Stimulated activated CD4-positive, alpha-beta T cell treated with anti-CD3 and anti-CD28 coated beads, Interleukin-15, amount 100 ng/mL, for 24 hours (primary cell): ENCODE data around the gene PPP2R2D.
"Not testable (repeated sequence)": the region's sequence is repeated elsewhere in the genome, so short reads cannot be mapped to it uniquely, and the experiment has no call there.

Experiments
- DNase-seq: peaks from one replicate; pipeline ENCODE4 v3.0.0-alpha.2; 2020

PPP2R2D gene

DNA sequence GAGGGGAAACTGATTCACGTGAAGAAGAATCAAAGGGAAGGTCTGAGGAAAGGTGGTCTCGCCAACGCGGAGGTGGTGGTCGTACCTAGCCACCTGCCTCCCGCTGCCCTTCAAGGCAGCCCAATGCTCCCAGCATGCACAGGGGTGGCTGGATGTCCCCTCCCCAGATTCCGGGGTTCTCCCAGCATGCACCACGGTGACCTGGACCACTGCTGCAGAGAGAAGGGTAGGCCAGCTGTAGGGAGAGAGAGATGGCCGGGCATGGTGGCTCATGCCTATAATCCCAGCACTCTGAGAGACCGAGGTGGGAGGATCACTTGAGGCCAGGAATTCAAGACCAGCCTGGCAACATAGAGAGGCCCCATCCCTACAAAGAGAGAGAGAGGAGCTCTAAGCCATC lies 32.4 kb upstream of the PPP2R2D start:
- DNase-seq, result no peak

- no peak for DNase-seq
Measured at GRCh38 chr10:131869344-131869743, 31.5 kb upstream of the PPP2R2D start.

DNA sequence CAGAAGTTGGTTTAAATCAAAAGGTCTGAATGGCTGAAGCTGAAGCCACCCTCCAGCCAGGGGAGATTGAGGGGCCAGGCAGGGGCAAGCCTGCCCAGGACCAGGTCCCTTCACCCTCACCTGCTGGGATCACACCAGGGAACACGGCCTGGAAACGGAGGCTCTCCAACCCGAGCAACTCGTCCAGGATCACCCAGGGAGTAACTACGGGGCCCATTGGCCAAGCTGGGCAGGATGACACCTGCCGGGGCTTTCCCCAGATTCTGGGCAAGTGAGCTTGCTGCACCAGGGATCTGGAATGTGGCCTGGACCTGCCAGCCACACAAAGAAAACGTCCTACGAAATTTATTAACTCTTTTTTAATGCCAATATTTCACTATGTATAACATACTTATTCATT lies 30.4 kb upstream of the PPP2R2D start:
- DNase-seq, result no peak

- DNase-seq, result no peak
Measured at GRCh38 chr10:131870831-131871672, 29.8 kb upstream of the PPP2R2D start.

GRCh38 chr10:131871673-131872005 lies 29.2 kb upstream of the PPP2R2D start:
- no peak for DNase-seq

DNA sequence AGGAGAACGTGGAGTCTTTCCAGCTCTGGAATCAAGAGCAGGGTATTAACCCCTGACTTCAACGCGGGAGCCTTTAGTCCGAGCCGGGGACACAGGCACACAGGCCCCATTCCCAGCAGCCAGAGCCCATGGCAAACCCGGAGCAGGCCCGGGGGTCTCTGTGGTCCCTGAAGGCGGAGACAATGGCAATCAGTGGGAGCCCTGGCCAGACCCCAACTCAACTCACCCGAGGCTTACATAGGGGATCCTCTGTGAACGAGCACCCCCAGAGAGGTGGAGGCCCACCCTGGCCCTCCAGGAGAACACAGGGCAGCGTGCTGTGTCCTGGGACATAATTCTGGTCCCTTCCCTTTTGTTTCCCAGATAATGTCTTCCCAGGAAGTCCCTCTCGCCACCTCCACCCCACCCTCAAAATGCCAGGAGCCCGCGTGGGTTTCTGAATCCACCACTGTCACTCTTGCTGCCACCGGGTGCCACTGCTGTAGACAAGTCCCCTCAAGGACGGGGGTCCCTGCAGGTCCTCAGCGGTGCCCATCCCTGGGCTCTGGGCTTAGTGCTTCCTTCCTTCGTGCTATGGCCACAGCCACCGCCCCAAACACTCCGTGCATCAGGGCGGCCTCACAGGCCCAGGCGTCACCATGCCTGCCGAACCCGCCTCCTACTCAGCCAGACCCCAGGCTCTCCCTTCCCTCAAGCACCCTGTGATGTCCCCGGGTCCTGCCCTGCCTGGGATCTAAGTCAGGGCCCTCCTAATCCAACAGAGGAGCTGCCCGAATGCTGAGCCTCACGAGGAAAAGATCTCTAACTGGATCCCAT lies 28.6 kb upstream of the PPP2R2D start:
- DNase-seq, result no peak

DNA sequence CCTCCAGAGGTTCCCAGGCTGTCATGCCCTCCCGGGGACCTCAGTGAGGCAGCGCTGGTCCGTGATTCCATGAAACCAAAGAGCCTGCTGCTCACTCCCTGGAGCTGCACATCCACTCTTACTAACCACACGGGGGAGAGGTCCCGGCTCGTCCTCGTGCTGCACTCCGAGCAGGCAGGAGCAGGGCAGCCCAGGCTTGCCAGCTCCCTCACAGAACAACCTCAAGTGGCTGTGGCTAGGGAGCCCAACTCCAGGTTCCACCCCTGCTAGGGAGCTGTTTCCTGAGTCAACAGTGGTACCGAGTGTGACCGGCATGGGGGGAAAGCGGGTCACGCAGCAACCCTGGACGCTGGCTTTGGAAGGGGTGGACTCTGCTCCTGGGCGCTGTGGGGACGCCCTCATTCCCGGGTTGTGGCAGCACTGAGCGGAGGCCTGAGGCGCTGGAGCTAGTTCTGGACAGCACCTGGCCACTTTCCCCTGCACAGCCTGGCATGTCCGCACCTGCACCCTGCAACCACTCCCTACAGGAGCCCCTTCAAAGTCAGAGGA lies 27.9 kb upstream of the PPP2R2D start:
- no peak for DNase-seq

- DNase-seq, result peak; percentile 79
Measured at GRCh38 chr10:131874991-131875451, 25.8 kb upstream of the PPP2R2D start.

GRCh38 chr10:131875501-131875900 lies 25.3 kb upstream of the PPP2R2D start:
- no peak for DNase-seq

DNA sequence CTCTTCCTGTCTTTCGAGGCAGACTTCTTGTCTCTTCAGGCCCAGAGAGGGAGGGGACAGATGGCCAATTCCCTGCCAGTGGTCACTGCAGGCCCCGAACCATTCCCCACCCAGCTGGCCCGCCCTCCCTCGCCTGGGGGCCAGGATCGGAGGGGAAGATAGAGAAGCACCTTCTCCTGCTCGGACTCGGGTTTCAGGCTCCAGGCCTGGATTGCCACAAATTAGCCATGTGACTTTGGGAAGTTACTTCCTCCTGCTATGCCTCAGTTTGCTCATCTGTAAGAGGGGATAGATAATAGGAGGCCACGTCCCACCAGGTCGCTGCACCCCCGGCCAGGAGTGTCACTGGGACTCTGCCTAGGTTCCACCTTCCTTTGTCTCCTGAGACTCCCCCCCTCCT lies 24.8 kb upstream of the PPP2R2D start:
- DNase-seq, result no peak

DNA sequence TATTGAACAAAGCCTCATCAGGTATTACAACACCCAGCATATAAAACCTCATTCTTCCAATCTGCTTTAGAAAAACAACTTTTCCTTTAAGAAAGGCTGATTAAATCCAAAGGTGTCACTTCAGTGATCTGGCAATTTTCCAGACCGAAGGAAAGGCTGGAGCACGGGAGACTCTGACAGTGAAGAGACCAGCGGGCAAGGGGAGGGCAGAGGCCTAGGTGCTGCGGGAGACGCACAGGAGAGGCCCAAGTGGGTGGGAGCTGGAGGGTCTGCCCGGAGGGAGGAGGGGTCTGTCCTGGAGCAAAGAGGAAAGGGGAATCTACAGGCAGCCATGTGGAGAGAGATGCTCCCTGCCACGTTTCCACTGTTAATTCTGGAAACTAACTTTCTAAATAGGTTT lies 24.3 kb upstream of the PPP2R2D start:
- no peak for DNase-seq

GRCh38 chr10:131880016-131880590 lies 20.7 kb upstream of the PPP2R2D start:
- DNase-seq, result no peak

DNA sequence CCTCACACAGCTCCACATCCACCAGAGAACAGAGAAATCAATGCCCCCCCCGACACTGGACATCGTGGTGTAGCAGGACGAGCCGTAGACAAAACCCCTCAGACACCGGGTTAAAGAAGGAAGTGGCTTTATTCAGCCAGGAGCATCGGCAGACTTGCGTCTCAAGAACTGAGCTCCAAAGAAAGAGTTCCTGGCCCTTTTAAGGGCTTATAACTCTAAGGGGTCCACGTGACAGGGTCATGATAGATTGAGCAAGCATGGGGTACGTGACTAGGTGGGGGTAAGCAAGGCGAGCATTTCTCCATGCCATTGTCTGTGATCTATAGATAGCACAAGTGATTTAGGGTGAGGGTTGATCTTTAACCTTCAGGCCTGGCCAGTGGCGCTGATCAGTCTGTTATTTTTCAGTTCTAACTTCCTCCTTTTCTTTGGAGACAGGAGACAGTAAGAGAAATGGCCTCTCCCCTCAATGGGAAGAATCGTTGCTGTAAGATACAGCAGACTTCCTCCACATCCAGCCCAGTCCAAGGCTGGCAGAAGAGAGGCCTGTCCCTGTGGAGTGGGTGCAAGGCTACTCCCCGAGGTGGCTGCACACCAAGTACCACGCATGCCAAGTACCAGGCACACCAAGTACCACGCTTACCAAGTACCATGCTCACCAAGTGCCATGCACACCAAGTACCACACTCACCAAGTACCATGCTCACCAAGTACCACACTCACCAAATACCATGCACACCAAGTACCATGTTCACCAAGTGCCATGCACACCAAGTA lies 19.5 kb upstream of the PPP2R2D start:
- no peak for DNase-seq

GRCh38 chr10:131882151-131882550 lies 18.7 kb upstream of the PPP2R2D start:
- no peak for DNase-seq

GRCh38 chr10:131882590-131883451 lies 18.0 kb upstream of the PPP2R2D start:
- no peak for DNase-seq

- DNase-seq, result not testable (repeated sequence)
Measured at GRCh38 chr10:131883621-131884393, 17.0 kb upstream of the PPP2R2D start.

- DNase-seq, result peak; percentile 87
Measured at GRCh38 chr10:131885391-131886165, 15.2 kb upstream of the PPP2R2D start.

DNA sequence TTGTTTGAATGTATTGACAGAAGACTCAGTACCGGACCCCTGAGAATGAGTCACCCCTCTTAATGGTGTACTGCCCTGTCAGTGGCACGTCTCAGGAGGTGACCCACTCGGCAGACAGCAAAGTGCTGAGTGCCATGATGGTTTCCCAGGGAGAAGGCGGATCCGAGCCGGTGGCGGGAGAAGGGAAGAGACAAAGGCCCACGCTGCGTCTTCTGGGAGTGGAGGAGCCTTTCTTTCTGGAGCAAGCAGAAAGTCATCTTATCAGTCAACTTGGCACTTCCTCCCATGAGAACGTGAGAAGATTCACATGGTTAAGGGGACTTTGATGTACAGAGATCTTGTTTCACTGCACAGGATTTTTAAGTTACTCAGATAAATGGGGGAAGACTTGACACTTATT lies 14.6 kb upstream of the PPP2R2D start:
- no peak for DNase-seq

DNA sequence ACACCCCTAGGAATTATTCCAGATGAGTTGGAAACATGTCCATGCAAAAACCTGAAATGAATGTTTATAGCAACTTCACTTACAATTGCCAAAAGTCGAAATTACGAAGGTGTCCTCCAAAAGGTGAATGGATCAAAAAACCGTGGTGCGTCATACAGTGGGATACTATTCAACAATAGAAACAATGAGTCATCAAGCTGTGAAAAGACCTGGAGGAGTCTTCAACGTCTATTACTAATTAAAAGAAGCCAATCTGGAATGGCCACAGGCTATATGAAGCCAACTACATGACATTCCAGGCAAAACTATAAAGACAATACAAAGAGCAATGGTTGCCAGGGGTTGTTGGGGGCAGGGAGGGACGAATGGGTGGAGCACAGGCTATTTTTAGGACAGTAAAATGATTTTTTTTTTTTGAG lies 12.6 kb upstream of the PPP2R2D start:
- no peak for DNase-seq

DNA sequence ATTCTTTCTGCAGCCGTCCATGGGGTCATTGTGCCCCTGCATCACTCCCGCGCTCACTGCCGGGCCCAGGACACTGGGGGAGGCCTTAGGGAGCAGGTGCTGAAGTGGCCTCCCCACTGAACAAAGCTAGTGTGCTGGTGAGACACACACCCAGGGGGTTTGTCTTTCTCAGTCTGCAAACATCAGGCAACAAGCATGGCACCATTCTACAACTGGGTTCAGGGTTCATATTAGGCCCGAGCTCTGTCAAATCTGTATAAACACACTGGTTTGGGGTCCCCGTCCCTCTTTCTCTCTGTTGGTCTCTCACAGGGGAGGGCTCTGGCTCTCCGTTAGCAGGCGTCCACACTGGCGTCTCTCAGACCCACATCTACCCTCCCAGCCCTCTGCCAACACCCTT lies 11.1 kb upstream of the PPP2R2D start:
- no peak for DNase-seq
